Heart right ventricle (tissue), 16 donors: Measurements from ENCODE around the gene TSPAN5. TPM values are rescaled to one million over a fixed set of nuclear protein-coding genes. Genes with fewer than 3 reads are reported as not detected.

ENCODE experiments used
- ATAC-seq, 8 donors: fragments of 200-7000 bp; cut with Tn5 transposase; one replicate each; pipeline ENCODE4 v1.9.1; 2020; ENCODE audit warnings: mild to moderate bottlenecking in 8 of 8, moderate library complexity in 8 of 8, moderate number of reproducible peaks in 1 of 8
- DNase-seq, 2 donors: peaks; one replicate each; pipeline ENCODE4 v3.0.0-alpha.2; 2020
- H3K27ac ChIP-seq, 10 donors: fragments of 200-600 bp; sonication (generic) in 2 of 10; one replicate each; pipeline versions ENCODE4 v1.5.0 to v1.8.0; 2020 to 2022; ENCODE audit warnings: mild to moderate bottlenecking in 3 of 10
- H3K27me3 ChIP-seq, 7 donors: fragments of 200-600 bp; one replicate each; pipeline ENCODE4 v1.8.0; 2021 to 2022; ENCODE audit warnings: mild to moderate bottlenecking in 2 of 7
- H3K36me3 ChIP-seq, 9 donors: fragments of 200-600 bp; sonication (generic) in 1 of 9; one replicate each; pipeline versions ENCODE4 v1.5.0 to v1.8.0; 2020 to 2022; ENCODE audit warnings: mild to moderate bottlenecking in 2 of 9
- H3K4me1 ChIP-seq, 9 donors: fragments of 200-600 bp; sonication (generic) in 1 of 9; one replicate each; pipeline versions ENCODE4 v1.5.0 to v1.8.0; 2020 to 2022; ENCODE audit warnings: mild to moderate bottlenecking in 4 of 9
- H3K4me3 ChIP-seq, 10 donors: fragments of 200-600 bp; sonication (generic) in 2 of 10; one replicate each; pipeline versions ENCODE4 v1.5.0 to v1.8.0; 2020 to 2022; ENCODE audit warnings: mild to moderate bottlenecking in 7 of 10, moderate library complexity in 2 of 10
- H3K9me3 ChIP-seq, 11 donors: fragments of 200-600 bp in 10 of 11; sonication (generic) in 2 of 11; one replicate each; pipeline versions ENCODE4 v1.5.0 to v1.8.0; 2013 to 2022; ENCODE audit warnings: mild to moderate bottlenecking in 2 of 11, control low read depth in 1 of 11, moderate library complexity in 1 of 11
- whole genome bisulfite sequencing, 2 donors: extraction: QIAGEN DNeasy Blood & Tissue Kit; methylation state at CpG; one replicate each; pipeline ENCODE4 v1.1.7; 2013; ENCODE audit warnings: inconsistent platforms in 1 of 2; 5-methylcytosine and 5-hydroxymethylcytosine counted together
- intact Hi-C, 10 donors: fragments of 100-400 bp; cut with DNase I; formaldehyde crosslinking; loops; one replicate each; pipeline versions ENCODE4 v1.11.1 to v1.14.2; 2022
- polyA plus RNA-seq, 2 donors: library from polyadenylated mRNA; stranded (reverse); fragments of 200-250 nt; gene quantifications; one replicate each; pipeline ENCODE4 v1.2.3, GENCODE V29; 2013
- total RNA-seq, 10 donors: library from RNA; stranded (reverse); fragmentation: NEBNext Ultra II Directional in 3 of 10; extraction: Animal tissue kit (Norgen Biotek cat#: 25700) in 3 of 10; gene quantifications; one replicate each; pipeline versions ENCODE4 v1.2.1 to v1.2.4, GENCODE V29; 2021 to 2023
- TF ChIP-seq, protein P1 (sequence below), 9 donors: fragments of 200-600 bp; sonication (generic) in 2 of 9; IDR thresholded peaks; one replicate each; pipeline versions ENCODE4 v1.5.0 to v1.8.0; 2021 to 2022; ENCODE audit warnings: antibody characterized with exemption in 9 of 9, mild to moderate bottlenecking in 5 of 9, moderate library complexity in 1 of 9
- donor health status: Arrhythmogenic right ventricular cardiomyopathy.
- donor health status: ischemic (EF 13 %, LVEDD 7.1; RV severe dilation, severe dysfunction).
- donor health status: healthy with polysubstance abuse.
- donor health status: DM: no; HTN: yes; CAD: no.
- donor health status: DM: no; HTN: no; CAD: no.
- donor health status: ischemic (EF 25% LVEDD 6.9; RV normal size, moderate dysfunction).
- donor health status: ischemic (EF 25% LVEDD 5.7; RV mildly dilated, moderate dysfunction).
- donor health status: healthy.
- donor health status: DM: yes; HTN: yes; CAD: no.
- donor health status: Ischemic cardiomyopathy.
- donor health status: ischemic (EF 35%, LVEDD 5.7; RV mildly dilated, moderate dysfunction).
- donor health status: nonischemic (EF 11% LVEDD 7.7; RV severe dilation, severe dysfunction).
- donor health status: DM: yes; HTN: yes; CAD: no.
- donor health status: PGD.
- donor health status: ischemic (EF 29% LVEDD 5.4; RV normal size, mild dysfunction).
- donor health status: nonischemic (EF 23%, LVEDD 6.1; RV moderate dilation, normal function).

The TSPAN5 gene
- total and polyA plus RNA-seq, 12 donors, result 0.85 to 6.7 (median 3.8) TPM

DNA sequence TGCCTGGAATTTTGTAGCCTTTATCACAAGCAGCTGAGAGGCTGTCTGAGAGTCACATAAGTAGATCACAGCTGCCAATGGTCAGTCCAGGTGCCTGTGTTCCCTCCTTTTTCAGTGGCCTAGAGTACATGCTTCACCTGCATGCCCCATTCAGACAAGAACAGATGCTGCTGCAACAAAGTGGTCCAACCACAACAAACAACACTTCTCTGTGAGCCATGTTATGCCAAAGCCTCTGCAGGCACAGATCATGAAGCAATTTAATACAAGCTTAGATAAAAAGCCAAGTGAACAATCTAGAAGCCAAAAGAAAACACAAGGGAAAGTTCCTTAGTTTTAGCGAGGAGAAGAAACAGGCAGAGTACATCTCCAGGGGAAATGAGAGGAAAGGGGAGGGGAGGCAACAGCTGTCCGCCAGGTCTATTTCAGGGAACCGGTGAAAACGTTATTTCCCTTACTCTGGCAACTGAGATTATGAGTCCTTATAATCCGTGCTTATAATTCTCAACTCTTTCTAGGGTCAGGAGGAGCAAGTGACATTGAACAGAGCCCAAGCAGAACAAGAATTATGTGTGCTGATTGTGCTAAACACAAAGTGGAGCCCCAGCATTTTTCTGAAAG, 92.6 kb downstream of the TSPAN5 start:
- no peak for DNase-seq
- TF ChIP-seq, protein P1, sequence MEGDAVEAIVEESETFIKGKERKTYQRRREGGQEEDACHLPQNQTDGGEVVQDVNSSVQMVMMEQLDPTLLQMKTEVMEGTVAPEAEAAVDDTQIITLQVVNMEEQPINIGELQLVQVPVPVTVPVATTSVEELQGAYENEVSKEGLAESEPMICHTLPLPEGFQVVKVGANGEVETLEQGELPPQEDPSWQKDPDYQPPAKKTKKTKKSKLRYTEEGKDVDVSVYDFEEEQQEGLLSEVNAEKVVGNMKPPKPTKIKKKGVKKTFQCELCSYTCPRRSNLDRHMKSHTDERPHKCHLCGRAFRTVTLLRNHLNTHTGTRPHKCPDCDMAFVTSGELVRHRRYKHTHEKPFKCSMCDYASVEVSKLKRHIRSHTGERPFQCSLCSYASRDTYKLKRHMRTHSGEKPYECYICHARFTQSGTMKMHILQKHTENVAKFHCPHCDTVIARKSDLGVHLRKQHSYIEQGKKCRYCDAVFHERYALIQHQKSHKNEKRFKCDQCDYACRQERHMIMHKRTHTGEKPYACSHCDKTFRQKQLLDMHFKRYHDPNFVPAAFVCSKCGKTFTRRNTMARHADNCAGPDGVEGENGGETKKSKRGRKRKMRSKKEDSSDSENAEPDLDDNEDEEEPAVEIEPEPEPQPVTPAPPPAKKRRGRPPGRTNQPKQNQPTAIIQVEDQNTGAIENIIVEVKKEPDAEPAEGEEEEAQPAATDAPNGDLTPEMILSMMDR (IDR thresholded peaks at IDR 0.05), result no peak
- intact Hi-C loops, result no loop called here
- no peaks in the 10 kb centered on the region for H3K27me3 ChIP-seq
- ATAC-seq, result peak in 2 of 8 donors; percentile 41 to 51
- no peaks in the 10 kb centered on the region for H3K36me3 ChIP-seq
- H3K27ac ChIP-seq, result peak overlapping the region in 4 of 10 donors; percentile 5 to 31 (median 18)
- no peaks in the 10 kb centered on the region for H3K9me3 ChIP-seq
- H3K4me3 ChIP-seq, result no peak overlapping the region
- peaks cover 0 to 35% (median 17%) of the 10 kb centered on the region in 9 donors for H3K4me1 ChIP-seq
- 9 to 10% methylated on average over 5 of the region's 5 CpGs for WGBS, 2 donors

DNA sequence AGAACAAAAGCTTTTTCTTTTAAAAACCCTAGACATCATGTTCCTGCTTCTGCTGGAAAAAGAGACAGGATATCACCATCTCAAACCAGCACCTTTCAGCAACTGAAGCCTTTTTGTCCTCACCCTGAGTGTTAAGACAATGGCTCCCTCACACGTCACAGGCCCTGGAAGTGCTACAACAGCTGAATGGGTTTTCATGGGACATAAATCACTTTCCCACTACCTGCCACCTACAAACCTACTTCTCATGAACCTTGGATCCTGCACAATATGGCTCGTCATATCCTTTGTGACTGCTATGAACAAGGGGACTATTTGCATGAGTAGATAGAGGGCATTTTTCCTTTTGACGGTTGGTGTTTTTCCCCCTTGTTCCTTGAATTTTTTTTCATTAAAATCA, 93.6 kb downstream of the TSPAN5 start:
- no peaks in the 10 kb centered on the region for H3K9me3 ChIP-seq
- intact Hi-C loops, result no loop called here
- 81 to 83% methylated on average over 3 of the region's 3 CpGs for WGBS, 2 donors
- TF ChIP-seq, protein P1 (IDR thresholded peaks at IDR 0.05), result no peak
- H3K4me3 ChIP-seq, result no peak overlapping the region
- no peaks in the 10 kb centered on the region for H3K27me3 ChIP-seq
- no peak overlapping the region for H3K27ac ChIP-seq
- no peak for ATAC-seq
- peaks cover 0 to 35% (median 17%) of the 10 kb centered on the region in 9 donors for H3K4me1 ChIP-seq
- DNase-seq, result no peak
- no peaks in the 10 kb centered on the region for H3K36me3 ChIP-seq

DNA sequence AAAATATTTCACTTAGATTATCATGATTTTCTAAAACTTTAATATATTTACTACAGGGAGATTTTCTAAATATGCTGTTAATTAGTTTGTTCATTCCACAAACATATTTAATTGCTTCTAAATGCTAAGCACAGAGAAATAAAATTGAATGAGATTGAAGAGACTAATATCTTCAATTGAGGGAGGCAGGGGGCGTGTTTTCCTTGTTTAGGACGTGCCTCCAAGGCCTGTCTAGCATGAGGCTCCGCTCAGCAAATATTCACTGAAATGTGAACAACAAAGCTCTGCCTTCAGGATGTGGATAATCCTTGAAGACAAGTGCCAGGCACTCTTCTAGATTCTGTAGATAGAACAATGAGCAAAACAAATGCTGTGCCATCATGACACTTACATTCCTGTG, 98.1 kb downstream of the TSPAN5 start:
- ATAC-seq, result no peak

DNA sequence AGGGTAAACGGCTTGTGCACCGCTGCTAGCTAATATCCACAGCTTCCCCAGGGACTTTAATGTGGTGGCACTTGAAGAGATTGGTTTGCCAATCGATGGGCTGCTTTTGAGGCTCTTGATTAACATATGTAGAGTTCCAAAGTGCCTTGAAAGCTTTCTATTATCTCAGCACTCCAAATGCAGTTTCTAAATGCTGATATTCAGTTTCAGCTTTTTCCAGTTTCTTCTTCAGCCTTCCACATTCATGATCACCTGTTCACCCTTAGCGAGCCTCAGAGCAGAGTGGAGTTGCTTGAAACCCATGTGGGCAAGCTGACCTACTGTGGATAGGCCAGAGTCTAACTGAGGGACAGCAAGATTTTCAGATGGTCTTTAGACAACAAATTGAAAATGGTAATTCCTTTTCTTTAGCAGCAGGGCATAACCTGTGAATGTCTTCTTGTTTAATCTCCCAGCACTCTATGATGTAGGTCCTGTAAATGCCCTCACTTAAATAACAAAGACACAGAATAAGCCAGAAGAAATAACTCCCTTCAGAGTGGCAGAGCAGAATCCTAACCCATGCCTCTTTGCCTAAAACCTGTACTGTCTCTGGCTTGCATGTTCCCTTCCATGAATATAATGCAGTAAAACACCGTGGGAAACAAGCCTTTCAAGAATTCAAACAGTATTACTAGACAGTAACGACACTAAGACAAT, 99.8 kb downstream of the TSPAN5 start:
- no peak for ATAC-seq
- TF ChIP-seq, protein P1 (IDR thresholded peaks at IDR 0.05), result no peak
- Histone ChIP-seq H3K4me1 (peaks cover 0 to 8% (median 0%) of the 10 kb centered on the region in 9 donors), H3K9me3 (no peaks in the 10 kb centered on the region), H3K27ac (no peak overlapping the region), H3K4me3 (no peak overlapping the region), H3K27me3 (no peaks in the 10 kb centered on the region), H3K36me3 (no peaks in the 10 kb centered on the region)
- intact Hi-C loops, result no loop called here
- no peak for DNase-seq
- 74 to 77% methylated on average over 6 of the region's 6 CpGs for whole genome bisulfite sequencing, 2 donors

More for the DNA sequence above, 98.1 kb downstream of the TSPAN5 start:
- no peaks in the 10 kb centered on the region for H3K9me3 ChIP-seq
- no peak overlapping the region for H3K4me3 ChIP-seq
- 80 to 91% methylated on average over 3 of the region's 3 CpGs for WGBS, 2 donors
- H3K27me3 ChIP-seq, result no peaks in the 10 kb centered on the region
- H3K27ac ChIP-seq, result no peak overlapping the region
- H3K36me3 ChIP-seq, result no peaks in the 10 kb centered on the region
- H3K4me1 ChIP-seq, result peaks cover 0 to 13% (median under 1%) of the 10 kb centered on the region in 9 donors
- TF ChIP-seq, protein P1 (IDR thresholded peaks at IDR 0.05), result no peak
- DNase-seq, result no peak
- intact Hi-C loops, result no loop called here
